ENCODE results near the gene KLHL29. TPM values are rescaled to one million over a fixed set of nuclear protein-coding genes. Genes with fewer than 3 reads are reported as not detected.
"Not testable (repeated sequence)": the region's sequence is repeated elsewhere in the genome, so short reads cannot be mapped to it uniquely, and the experiment has no call there.

The KLHL29 gene
- total RNA-seq, 4 donors from 2014 or later: 4.8 to 17.0 (median 10.5) TPM

DNA sequence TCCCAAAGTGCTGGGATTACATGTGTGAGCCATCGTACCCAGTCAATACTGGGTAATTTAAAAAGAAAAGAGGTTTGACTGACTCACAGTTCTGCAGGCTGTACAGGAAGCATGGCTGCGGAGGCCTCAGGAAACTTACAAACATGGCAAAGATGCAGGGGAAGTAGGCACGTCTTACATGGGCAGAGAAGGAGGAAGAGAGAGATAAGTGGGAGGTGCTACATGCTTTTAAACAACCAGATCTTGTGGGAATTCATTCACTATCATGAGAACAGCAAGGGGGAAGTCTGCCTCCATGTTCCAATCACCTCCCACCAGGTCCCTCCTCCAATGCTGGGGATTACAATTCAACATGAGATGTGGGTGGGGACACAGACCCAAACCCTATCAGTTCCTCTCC, 349.4 kb downstream of the KLHL29 start:
- H3K27ac ChIP-seq: no peak overlapping the region
- no peaks in the 10 kb centered on the region for H3K36me3 ChIP-seq
- H3K9me3 ChIP-seq: no peaks in the 10 kb centered on the region
- no peaks in the 10 kb centered on the region for H3K27me3 ChIP-seq
- no peak overlapping the region for H3K4me3 ChIP-seq
- intact Hi-C loops (cut with DNase I; ENCODE audit: low total_unique reads): no loop called here
- H3K4me1 ChIP-seq: no peaks in the 10 kb centered on the region
- no peak for DNase-seq
- no peak for TF ChIP-seq POLR2A (IDR thresholded peaks at IDR 0.05)
- no peak for TF ChIP-seq CTCF (IDR thresholded peaks at IDR 0.05)

DNA sequence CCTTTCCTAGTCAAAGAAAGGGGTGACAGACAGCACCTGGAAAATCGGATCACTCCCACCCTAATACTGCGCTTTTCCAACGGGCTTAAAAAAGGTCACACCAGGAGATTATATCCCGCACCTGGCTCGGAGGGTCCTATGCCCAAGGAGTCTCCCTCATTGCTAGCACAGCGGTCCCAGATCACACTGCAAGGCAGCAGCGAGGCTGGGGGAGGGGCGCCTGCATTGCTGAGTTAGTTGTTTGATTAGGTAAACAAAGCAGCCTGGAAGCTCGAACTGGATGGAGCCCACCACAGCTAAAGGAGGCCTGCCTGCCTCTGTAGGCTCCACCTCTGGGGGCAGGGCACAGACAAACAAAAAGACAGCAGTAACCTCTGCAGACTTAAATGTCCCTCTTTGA, 351.8 kb downstream of the KLHL29 start:
- H3K36me3 ChIP-seq, H3K27ac ChIP-seq, H3K27me3 ChIP-seq, H3K4me3 ChIP-seq, H3K9me3 ChIP-seq, H3K4me1 ChIP-seq, DNase-seq: not testable (repeated sequence)
- intact Hi-C loops (cut with DNase I; ENCODE audit: low total_unique reads): loop anchor here (2.0 kb wide), 1 partner anchor 38 kb away; no protein-coding TSS in a partner anchor

DNA sequence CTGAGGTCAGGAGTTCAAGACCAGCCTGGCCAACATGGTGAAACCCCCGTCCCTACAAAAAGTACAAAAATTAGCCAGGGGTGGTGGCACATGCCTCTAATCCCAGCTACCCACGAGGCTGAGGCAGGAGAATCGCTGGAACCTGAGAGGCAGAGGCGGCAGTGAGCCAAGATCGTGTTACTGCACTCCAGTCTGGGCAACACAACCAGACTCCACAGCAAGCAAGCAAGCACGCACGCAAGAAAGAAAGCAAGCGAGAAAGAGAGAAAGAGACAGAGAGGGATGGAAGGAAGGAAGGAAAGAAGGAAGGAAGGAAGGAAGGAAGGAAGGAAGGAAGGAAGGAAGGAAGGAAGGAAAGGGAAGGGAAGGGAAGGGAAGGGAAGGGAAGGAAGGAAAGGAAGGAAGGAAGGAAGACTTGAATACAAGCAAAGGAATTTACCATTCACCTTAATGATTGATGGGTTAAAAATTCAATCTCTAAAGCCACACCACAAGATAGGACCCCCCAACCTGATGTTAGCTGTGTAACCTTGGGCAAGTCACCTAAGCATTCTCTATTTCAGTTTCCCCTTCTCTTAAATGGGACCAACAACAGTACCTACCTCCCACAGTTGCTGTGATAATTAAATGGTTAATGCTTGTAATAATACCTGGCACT, 360.2 kb downstream of the KLHL29 start:
- Histone ChIP-seq H3K9me3 (no peaks in the 10 kb centered on the region), H3K36me3 (no peaks in the 10 kb centered on the region), H3K27ac (no peak overlapping the region), H3K4me3 (no peak overlapping the region), H3K4me1 (peaks cover 0 to 3% of the 10 kb centered on the region in 2 donors), H3K27me3 (no peaks in the 10 kb centered on the region)
- intact Hi-C loops (cut with DNase I; ENCODE audit: low total_unique reads): no loop called here
- DNase-seq: no peak
- TF ChIP-seq POLR2A (IDR thresholded peaks at IDR 0.05) (no peak), CTCF (IDR thresholded peaks at IDR 0.05) (no peak)

GRCh38 chr2:23745726-23746105, 360.7 kb downstream of the KLHL29 start:
- Histone ChIP-seq H3K4me1 (peaks cover 0 to 3% of the 10 kb centered on the region in 2 donors), H3K4me3 (no peak overlapping the region), H3K27ac (peak overlapping the region in 1 of 2 donors; percentile 52), H3K9me3 (no peaks in the 10 kb centered on the region), H3K36me3 (no peaks in the 10 kb centered on the region), H3K27me3 (no peaks in the 10 kb centered on the region)
- peak; percentile 26 to 36 for DNase-seq
- intact Hi-C loops (cut with DNase I; ENCODE audit: low total_unique reads): no loop called here
- TF ChIP-seq CTCF (IDR thresholded peaks at IDR 0.05) (no peak), POLR2A (IDR thresholded peaks at IDR 0.05) (no peak)

GRCh38 chr2:23746141-23746863, 361.3 kb downstream of the KLHL29 start:
- Histone ChIP-seq H3K4me3 (no peak overlapping the region), H3K9me3 (no peaks in the 10 kb centered on the region), H3K27me3 (no peaks in the 10 kb centered on the region), H3K27ac (peak overlapping the region in 1 of 2 donors; percentile 52), H3K36me3 (no peaks in the 10 kb centered on the region), H3K4me1 (peaks cover 0 to 3% of the 10 kb centered on the region in 2 donors)
- DNase-seq: no peak
- intact Hi-C loops (cut with DNase I; ENCODE audit: low total_unique reads): no loop called here
- TF ChIP-seq CTCF (IDR thresholded peaks at IDR 0.05): no peak
- TF ChIP-seq POLR2A (IDR thresholded peaks at IDR 0.05): no peak
